A549 (cell line): ENCODE data around the gene PDLIM5. TPM values are rescaled to one million over a fixed set of nuclear protein-coding genes. Genes with fewer than 3 reads are reported as not detected.

ENCODE experiments used
- ATAC-seq, 2 experiments: fragments of 200-7000 bp in 1 of 2; fragments of >200 bp in 1 of 2; cut with Nextera tagmentation in 1 of 2; cut with Tn5 transposase in 1 of 2; 3 replicates each; pipeline versions ENCODE4 v1.8.0 to v1.9.1; 2018 to 2020; ENCODE audit warnings: mild to moderate bottlenecking in 1 of 2, moderate library complexity in 1 of 2
- CTCF ChIA-PET: fragments of 300-600 bp; sonication (Branson Sonifier 250); formaldehyde crosslinking; extraction: SDS; loops from one replicate; lab custom pipeline; 2021; ENCODE audit warnings: antibody characterized with exemption, inconsistent platforms; lab: Yijun Ruan, JAX
- POLR2A ChIA-PET: fragments of 350-600 bp; formaldehyde crosslinking; extraction: SDS; loops from one replicate; lab custom pipeline; 2021; ENCODE audit warnings: antibody characterized with exemption, inconsistent platforms; lab: Yijun Ruan, JAX
- DNase-seq, 2 experiments: peaks; one replicate each; pipeline versions ENCODE4 v3.0.0 to v3.0.0-alpha.2; 2011 to 2016; ENCODE audit warnings: low read depth in 1 of 2, low spot score in 1 of 2
- FAIRE-seq: peaks from 2 replicates; lab custom pipeline; 2011; peaks lifted over from hg19 to GRCh38; lab: Jason Lieb, UNC
- H3K27ac ChIP-seq, 2 experiments: fragments of >200 bp; sonication (Bioruptor Twin); formaldehyde crosslinking; 3 replicates each; pipeline ENCODE4 v1.5.1; 2016 to 2017
- H3K4me1 ChIP-seq: fragments of >200 bp; sonication (Bioruptor Twin); formaldehyde crosslinking; 3 replicates; pipeline ENCODE4 v1.6.1; 2016
- H3K4me2 ChIP-seq: fragments of >200 bp; sonication (Bioruptor Twin); formaldehyde crosslinking; 3 replicates; pipeline ENCODE4 v1.6.1; 2016
- H3K4me3 ChIP-seq: fragments of >200 bp; sonication (Bioruptor Twin); formaldehyde crosslinking; 3 replicates; pipeline ENCODE4 v1.5.1; 2016
- H3K9me3 ChIP-seq: fragments of >200 bp; sonication (Bioruptor Twin); formaldehyde crosslinking; 3 replicates; pipeline ENCODE4 v1.6.1; 2016
- BHLHE40 ChIP-seq: IDR thresholded peaks from 2 replicates; pipeline ENCODE4 v1.6.1; 2012; ENCODE audit warnings: low read depth, low read length, inconsistent platforms
- CBX8 ChIP-seq: fragments of 200-600 bp; sonication (generic); IDR thresholded peaks from 2 replicates; pipeline ENCODE4 v1.6.1; 2016
- CHD2 ChIP-seq: fragments of 150-350 bp; IDR thresholded peaks from 2 replicates; pipeline ENCODE4 v1.6.1; 2014; ENCODE audit warnings: low read length; ENCODE audit not compliant: partially characterized antibody
- HOXA7 ChIP-seq: fragments of 250-450 bp; sonication (Bioruptor Pico); IDR thresholded peaks from 2 replicates; pipeline ENCODE4 v1.5.0; 2020; ENCODE audit warnings: mild to moderate bottlenecking, moderate library complexity
- KDM1A ChIP-seq: fragments of 200-600 bp; sonication (generic); IDR thresholded peaks from 2 replicates; pipeline ENCODE4 v1.6.1; 2016; ENCODE audit warnings: low read depth, mild to moderate bottlenecking
- KDM5A ChIP-seq: fragments of 200-600 bp; sonication (generic); IDR thresholded peaks from 2 replicates; pipeline ENCODE4 v1.6.1; 2016; ENCODE audit warnings: antibody characterized with exemption, mild to moderate bottlenecking
- NFE2L2 ChIP-seq: fragments of 150-350 bp; conservative IDR thresholded peaks from 2 replicates; pipeline ENCODE4 v1.6.1; 2014; ENCODE audit warnings: low read length
- NPAS2 ChIP-seq: fragments of 250-450 bp; sonication (Bioruptor Pico); IDR thresholded peaks from 2 replicates; pipeline ENCODE4 v1.8.0; 2022; ENCODE audit warnings: mild to moderate bottlenecking, moderate library complexity, borderline replicate concordance
- NR3C1 ChIP-seq: fragments of >200 bp; sonication (Bioruptor Twin); formaldehyde crosslinking; IDR thresholded peaks from 3 replicates; pipeline ENCODE4 v1.6.1; 2017
- RFX5 ChIP-seq: fragments of 450-650 bp; IDR thresholded peaks from 2 replicates; pipeline ENCODE4 v1.7.1; 2014; ENCODE audit warnings: antibody characterized with exemption, mild to moderate bottlenecking, moderate library complexity
- TP53 ChIP-seq: fragments of 250-450 bp; sonication (Bioruptor Pico); IDR thresholded peaks from 2 replicates; pipeline ENCODE4 v1.5.0; 2021; ENCODE audit warnings: mild to moderate bottlenecking, moderate library complexity
- ZFP36 ChIP-seq: fragments of 450-650 bp; IDR thresholded peaks from 2 replicates; pipeline ENCODE4 v1.6.1; 2014; ENCODE audit warnings: borderline replicate concordance; ENCODE audit not compliant: partially characterized antibody
- ZSCAN20 ChIP-seq: fragments of 250-450 bp; sonication (Bioruptor Pico); IDR thresholded peaks from 2 replicates; pipeline ENCODE4 v1.8.0; 2022; ENCODE audit warnings: mild to moderate bottlenecking, moderate library complexity
- WGBS: methylation state at CpG from one replicate; pipeline ENCODE4 v1.1.6; 2017; ENCODE audit errors: missing lambda C conversion rate; 5-methylcytosine and 5-hydroxymethylcytosine counted together
- polyA plus RNA-seq, 4 experiments: library from polyadenylated mRNA; depleted of rRNA in 3 of 4; stranded (reverse); fragments of >200 nt; fragmentation: RNase III in 1 of 4; extraction: RNeasy Plus Mini Kit Qiagen cat#74134 plus additional on column Dnase treatment in 1 of 4; gene quantifications; 2 replicates in 3 of 4; 3 replicates in 1 of 4; pipeline ENCODE4 v1.2.3, GENCODE V29; 2011 to 2017
- TF ChIP-seq, protein P1 (sequence below): fragments of 450-650 bp; IDR thresholded peaks from 2 replicates; pipeline ENCODE4 v1.6.1; 2014; ENCODE audit warnings: antibody characterized with exemption
- TF ChIP-seq, protein P2 (sequence below): fragments of >200 bp; sonication (Bioruptor Twin); formaldehyde crosslinking; IDR thresholded peaks from 3 replicates; pipeline ENCODE4 v1.6.1; 2016

Gene PDLIM5
- polyA plus RNA-seq, 2 of the 4 experiments (the other 2 are of a cell fraction): 54.2 to 242 TPM

DNA sequence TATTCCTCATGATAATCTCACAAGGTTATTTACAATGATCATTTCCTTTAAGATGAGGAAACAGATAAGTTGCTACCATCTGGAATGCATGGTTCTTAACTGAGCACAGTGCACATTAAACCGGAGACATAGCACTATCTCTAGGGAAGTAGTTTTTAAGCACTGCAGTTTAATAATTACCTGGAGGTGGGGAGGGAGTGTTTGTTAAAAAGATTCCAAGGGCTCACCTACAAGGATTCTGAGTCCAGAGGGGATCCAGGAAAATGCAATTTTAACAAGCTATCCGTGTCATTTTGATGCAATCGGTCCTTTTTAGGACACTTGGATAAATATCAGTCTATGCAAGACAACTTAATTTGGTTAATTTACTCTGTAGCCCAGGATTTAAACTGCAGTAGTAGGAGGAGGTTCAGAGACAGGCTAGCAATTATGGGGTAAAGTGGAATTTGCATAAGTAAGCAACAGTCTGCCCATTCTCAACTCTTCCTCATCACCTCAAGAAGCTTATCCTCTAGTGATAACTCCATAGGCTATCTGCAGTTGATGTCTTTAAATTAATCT is 2.8 kb upstream of the PDLIM5 start:
- H3K4me2 ChIP-seq: peak overlapping the region; percentile 60; the same call in 2 of the 3 replicates
- ChIA-PET CTCF (interaction anchor here (0.8 to 1.2 kb wide), 2 partner anchors 42 to 152 kb away, joined by 3 to 4 read pairs; no protein-coding TSS in a partner anchor), POLR2A (no interaction called here)
- ATAC-seq: no peak
- no peak for DNase-seq
- no peak overlapping the region for H3K4me3 ChIP-seq
- no peak overlapping the region for H3K27ac ChIP-seq
- no peak for TF ChIP-seq NR3C1
- TF ChIP-seq RFX5: no peak
- no peak for TF ChIP-seq KDM1A
- TF ChIP-seq, protein P1, sequence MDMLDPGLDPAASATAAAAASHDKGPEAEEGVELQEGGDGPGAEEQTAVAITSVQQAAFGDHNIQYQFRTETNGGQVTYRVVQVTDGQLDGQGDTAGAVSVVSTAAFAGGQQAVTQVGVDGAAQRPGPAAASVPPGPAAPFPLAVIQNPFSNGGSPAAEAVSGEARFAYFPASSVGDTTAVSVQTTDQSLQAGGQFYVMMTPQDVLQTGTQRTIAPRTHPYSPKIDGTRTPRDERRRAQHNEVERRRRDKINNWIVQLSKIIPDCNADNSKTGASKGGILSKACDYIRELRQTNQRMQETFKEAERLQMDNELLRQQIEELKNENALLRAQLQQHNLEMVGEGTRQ: no peak
- TF ChIP-seq, protein P2, sequence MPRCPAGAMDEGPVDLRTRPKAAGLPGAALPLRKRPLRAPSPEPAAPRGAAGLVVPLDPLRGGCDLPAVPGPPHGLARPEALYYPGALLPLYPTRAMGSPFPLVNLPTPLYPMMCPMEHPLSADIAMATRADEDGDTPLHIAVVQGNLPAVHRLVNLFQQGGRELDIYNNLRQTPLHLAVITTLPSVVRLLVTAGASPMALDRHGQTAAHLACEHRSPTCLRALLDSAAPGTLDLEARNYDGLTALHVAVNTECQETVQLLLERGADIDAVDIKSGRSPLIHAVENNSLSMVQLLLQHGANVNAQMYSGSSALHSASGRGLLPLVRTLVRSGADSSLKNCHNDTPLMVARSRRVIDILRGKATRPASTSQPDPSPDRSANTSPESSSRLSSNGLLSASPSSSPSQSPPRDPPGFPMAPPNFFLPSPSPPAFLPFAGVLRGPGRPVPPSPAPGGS: no peak
- TF ChIP-seq NPAS2 (CRISPR knock-in tag): no peak
- no peak for TF ChIP-seq CBX8
- no peak for TF ChIP-seq KDM5A
- TF ChIP-seq BHLHE40: no peak
- no peaks in the 10 kb centered on the region for H3K9me3 ChIP-seq
- no peak for FAIRE-seq
- 16% methylated on average over 3 of the region's 3 CpGs for WGBS
- peaks cover 25% of the 10 kb centered on the region for H3K4me1 ChIP-seq

DNA sequence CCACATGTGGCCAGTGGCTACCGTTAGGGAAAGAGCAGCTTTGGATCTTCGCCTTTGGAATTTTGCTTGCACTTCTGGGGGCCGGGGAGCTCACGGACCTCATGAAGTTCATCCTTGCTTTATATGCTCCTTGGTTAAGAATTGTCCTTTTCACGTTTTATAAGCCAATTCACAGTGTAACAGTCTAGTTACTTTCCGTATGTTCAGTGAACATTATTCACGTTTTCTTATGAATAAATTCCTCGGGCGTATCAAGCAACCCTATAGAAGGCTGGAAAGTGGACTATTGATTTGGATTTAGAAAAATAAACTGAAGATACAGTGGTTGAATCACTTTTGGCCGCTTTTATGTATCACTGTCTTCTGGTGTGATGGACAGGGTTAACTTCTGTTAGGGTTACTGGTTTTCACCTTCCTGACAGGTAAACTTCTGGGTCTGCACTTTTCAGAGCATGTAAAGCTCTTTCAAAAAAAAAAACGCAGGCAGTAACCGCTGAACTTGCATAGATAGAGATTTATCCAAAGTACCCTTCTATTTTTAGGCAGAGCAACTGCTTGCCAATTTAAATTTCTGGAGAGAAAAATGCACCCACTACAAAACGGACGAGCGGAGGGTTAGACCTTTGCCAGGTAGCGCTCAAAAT is 569 bp upstream of the PDLIM5 start:
- Histone ChIP-seq H3K4me1 (peaks cover 37% of the 10 kb centered on the region), H3K4me3 (peak overlapping the region; percentile 87), H3K27ac (peak overlapping the region; percentile 85 to 96), H3K9me3 (no peaks in the 10 kb centered on the region), H3K4me2 (peak overlapping the region; percentile 90)
- no peak for TF ChIP-seq HOXA7 (CRISPR knock-in tag)
- TF ChIP-seq NFE2L2: no peak
- TF ChIP-seq CHD2: no peak
- no peak for TF ChIP-seq TP53
- FAIRE-seq (no peak), DNase-seq (no peak), ATAC-seq (peak in 1 of 2 experiments; percentile 1; a peak in 2 of 6 replicates)
- POLR2A ChIA-PET: interaction anchor here (0.6 to 1.7 kb wide), 2 partner anchors 30 to 44 kb away, joined by 3 to 5 read pairs; no protein-coding TSS in a partner anchor
- CTCF ChIA-PET: interaction anchor here (0.7 to 1.6 kb wide), 3 partner anchors 15 to 55 kb away, joined by 3 to 6 read pairs (median 3); no protein-coding TSS in a partner anchor
- 4% methylated on average over 16 of the region's 16 CpGs for WGBS

DNA sequence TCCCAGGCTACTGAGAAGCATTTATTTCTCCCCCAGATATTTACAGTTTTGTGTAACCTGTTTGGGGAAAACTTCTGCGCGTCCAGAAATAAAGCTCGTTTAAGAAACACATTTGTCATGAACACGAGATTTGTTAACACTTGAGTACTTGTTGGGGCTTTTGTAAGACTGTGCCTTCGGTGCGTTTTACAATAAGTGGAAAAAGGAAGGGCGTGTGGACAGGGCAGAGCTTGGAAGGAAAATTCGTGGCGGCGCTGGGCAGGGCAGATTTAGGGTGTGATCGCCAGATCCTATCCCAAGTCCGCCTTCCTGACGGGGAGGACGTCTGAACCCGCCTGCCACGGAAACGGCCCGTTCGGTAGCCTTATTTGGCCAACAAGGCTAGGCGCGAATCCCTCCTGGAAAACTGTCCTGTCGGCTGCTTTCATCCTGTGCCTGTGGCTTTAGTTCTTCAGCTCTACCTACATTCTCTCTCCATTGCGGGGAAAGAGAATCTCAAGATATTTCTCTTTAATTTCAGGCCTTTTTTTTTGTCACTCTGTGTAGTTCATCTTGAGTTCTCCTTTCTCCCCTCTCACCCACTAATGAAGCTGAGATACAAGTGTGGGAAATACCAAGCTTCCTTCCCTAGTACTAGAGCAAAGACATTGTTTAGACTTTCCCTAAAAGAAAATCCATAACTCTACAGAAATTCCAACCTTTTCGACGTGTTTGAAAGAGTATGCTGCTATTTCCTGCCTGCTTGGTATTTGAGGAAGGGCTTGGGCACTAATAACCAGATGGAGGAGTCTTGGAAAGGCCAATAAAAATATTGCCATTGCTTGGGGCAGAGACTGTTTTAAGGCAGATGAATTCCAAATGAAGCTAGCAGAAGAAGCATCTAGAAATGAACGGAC is 982 bp downstream of the PDLIM5 start:
- under 1% methylated on average over 26 of the region's 26 CpGs for WGBS
- Histone ChIP-seq H3K27ac (peak overlapping the region; percentile 85 to 96), H3K9me3 (no peaks in the 10 kb centered on the region), H3K4me3 (peak overlapping the region; percentile 87), H3K4me2 (peak overlapping the region; percentile 85), H3K4me1 (peaks cover 48% of the 10 kb centered on the region)
- ATAC-seq (peak; percentile 76 to 81), DNase-seq (peak; percentile 17 to 76), FAIRE-seq (no peak)
- TF ChIP-seq ZSCAN20 (CRISPR knock-in tag) (no peak), ZFP36 (peak; percentile 59)
- ChIA-PET POLR2A (interaction anchor here (0.8 to 1.7 kb wide), 4 partner anchors 33 to 134 kb away, joined by 3 to 5 read pairs (median 4); no protein-coding TSS in a partner anchor), CTCF (interaction anchor here (0.6 to 1.6 kb wide), 4 partner anchors 12 to 46 kb away, joined by 3 to 9 read pairs (median 5); no protein-coding TSS in a partner anchor)
